ENCODE results near the gene CASZ1.

DNA sequence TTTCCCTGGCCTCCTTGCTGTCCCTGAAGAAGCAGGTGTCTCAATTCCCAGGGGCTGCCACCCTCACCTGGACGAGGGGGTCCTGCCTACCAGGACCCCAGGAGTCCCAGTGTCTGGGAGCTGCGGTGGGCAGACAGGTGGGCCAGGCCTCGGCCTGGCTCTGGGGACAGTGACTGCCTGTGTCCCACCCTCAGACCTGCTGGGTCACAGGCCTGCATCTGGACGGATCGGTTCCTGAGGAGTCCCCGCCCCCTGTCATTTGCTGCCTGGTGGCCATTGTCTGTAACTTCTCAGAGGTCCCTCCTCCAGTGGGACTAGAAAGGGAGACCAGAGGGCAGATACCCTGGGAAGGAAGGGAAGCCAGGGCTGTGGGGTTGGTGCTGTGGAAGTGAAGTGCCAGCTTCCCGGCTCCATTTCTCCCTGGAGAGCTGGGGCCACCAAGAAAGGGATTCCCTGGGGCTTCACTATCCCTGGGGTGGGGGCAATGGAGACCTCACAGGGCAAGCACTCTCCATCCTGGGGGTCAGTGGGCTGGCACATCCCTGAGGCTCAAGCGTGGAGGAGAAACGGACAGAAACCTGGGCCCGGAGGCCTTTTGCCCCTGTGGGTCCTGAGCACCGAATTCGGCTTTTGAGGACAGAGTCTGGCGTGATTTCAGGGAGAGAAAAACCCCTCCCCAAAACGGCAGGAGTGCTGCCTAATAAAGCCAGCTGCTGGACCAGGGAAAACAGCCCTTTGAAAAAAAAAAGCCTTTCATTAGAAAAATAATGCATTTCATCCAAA is 164.4 kb downstream of the CASZ1 start:
- TF ChIP-seq, protein P1, sequence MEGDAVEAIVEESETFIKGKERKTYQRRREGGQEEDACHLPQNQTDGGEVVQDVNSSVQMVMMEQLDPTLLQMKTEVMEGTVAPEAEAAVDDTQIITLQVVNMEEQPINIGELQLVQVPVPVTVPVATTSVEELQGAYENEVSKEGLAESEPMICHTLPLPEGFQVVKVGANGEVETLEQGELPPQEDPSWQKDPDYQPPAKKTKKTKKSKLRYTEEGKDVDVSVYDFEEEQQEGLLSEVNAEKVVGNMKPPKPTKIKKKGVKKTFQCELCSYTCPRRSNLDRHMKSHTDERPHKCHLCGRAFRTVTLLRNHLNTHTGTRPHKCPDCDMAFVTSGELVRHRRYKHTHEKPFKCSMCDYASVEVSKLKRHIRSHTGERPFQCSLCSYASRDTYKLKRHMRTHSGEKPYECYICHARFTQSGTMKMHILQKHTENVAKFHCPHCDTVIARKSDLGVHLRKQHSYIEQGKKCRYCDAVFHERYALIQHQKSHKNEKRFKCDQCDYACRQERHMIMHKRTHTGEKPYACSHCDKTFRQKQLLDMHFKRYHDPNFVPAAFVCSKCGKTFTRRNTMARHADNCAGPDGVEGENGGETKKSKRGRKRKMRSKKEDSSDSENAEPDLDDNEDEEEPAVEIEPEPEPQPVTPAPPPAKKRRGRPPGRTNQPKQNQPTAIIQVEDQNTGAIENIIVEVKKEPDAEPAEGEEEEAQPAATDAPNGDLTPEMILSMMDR (IDR thresholded peaks at IDR 0.05): no peak
- TF ChIP-seq POLR2AphosphoS5 (IDR thresholded peaks at IDR 0.05) (no peak), POLR2A (IDR thresholded peaks at IDR 0.05) (no peak)
